ENCODE data around the gene ELP4.

GRCh38 chr11:31788085-31788484, 278.5 kb downstream of the ELP4 start:
- no peak for TF ChIP-seq POLR2A (IDR thresholded peaks at IDR 0.05; ENCODE audit: low read length)
- TF ChIP-seq CTCF (IDR thresholded peaks at IDR 0.05) = no peak
- TF ChIP-seq ESRRA (IDR thresholded peaks at IDR 0.05; ENCODE audit: borderline replicate concordance, low read length) = no peak
- no peak for TF ChIP-seq ZFP36 (IDR thresholded peaks at IDR 0.05; ENCODE audit: borderline replicate concordance, partially characterized antibody)
- no peak for TF ChIP-seq REST (IDR thresholded peaks at IDR 0.05)
- TF ChIP-seq, protein P1, sequence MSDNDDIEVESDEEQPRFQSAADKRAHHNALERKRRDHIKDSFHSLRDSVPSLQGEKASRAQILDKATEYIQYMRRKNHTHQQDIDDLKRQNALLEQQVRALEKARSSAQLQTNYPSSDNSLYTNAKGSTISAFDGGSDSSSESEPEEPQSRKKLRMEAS (IDR thresholded peaks at IDR 0.05) = no peak
- TF ChIP-seq CHD4 (IDR thresholded peaks at IDR 0.05; ENCODE audit: borderline replicate concordance) = no peak
- no peak for TF ChIP-seq JUNB (IDR thresholded peaks at IDR 0.05)
- TF ChIP-seq MAZ (IDR thresholded peaks at IDR 0.05; ENCODE audit: borderline replicate concordance, low read depth, low read length) = no peak
- no peak for TF ChIP-seq HEYL (CRISPR knock-in tag; IDR thresholded peaks at IDR 0.05)
- no peak for TF ChIP-seq HOXA7 (CRISPR knock-in tag; IDR thresholded peaks at IDR 0.05)
- TF ChIP-seq EHF (CRISPR knock-in tag; IDR thresholded peaks at IDR 0.05) = no peak

All from A549 (cell line).